K562 (cell line): ENCODE results near the gene ZNF891. TPM values are rescaled to one million over a fixed set of nuclear protein-coding genes. Genes with fewer than 3 reads are reported as not detected.

ENCODE experiments used
- CAMTA2 ChIP-seq: fragments of 250-450 bp; sonication (Bioruptor Pico); conservative IDR thresholded peaks from 2 replicates; pipeline ENCODE4 v1.5.1; 2022
- DPF2 ChIP-seq: fragments of 450-650 bp; IDR thresholded peaks from 2 replicates; pipeline ENCODE4 v1.6.1; 2016
- HBP1 ChIP-seq: fragments of 450-650 bp; formaldehyde crosslinking; IDR thresholded peaks from 2 replicates; pipeline ENCODE4 v1.4.0; 2022; ENCODE audit warnings: missing genetic modification characterization
- HLTF ChIP-seq: fragments of 450-650 bp; IDR thresholded peaks from 2 replicates; pipeline ENCODE4 v1.6.1; 2016
- JUND ChIP-seq, 2 experiments: IDR thresholded peaks; 2 replicates in 1 of 2; 3 replicates in 1 of 2; pipeline ENCODE4 v1.6.1; 2011; ENCODE audit warnings: borderline replicate concordance in 2 of 2, low read depth in 2 of 2, low read length in 2 of 2, improper control_type of control experiment in 1 of 2, missing biosample characterization in 1 of 2, missing genetic modification characterization in 1 of 2, missing genetic modification reagents in 1 of 2
- KDM4B ChIP-seq, 2 experiments: fragments of 450-650 bp in 1 of 2; sonication (generic) in 1 of 2; IDR thresholded peaks; 2 replicates each; pipeline ENCODE4 v1.6.1; 2016 to 2017; ENCODE audit warnings: borderline replicate concordance in 2 of 2, antibody characterized with exemption in 1 of 2, low read depth in 1 of 2, mild to moderate bottlenecking in 1 of 2
- LCOR ChIP-seq: sonication (generic); formaldehyde crosslinking; IDR thresholded peaks from 2 replicates; pipeline ENCODE4 v1.8.0; 2022; ENCODE audit warnings: mild to moderate bottlenecking, missing genetic modification reagents
- PPARD ChIP-seq: fragments of 250-450 bp; sonication (Bioruptor Pico); IDR thresholded peaks from 2 replicates; pipeline ENCODE4 v1.8.0; 2022; ENCODE audit warnings: inconsistent platforms, mild to moderate bottlenecking, moderate library complexity
- RAD51 ChIP-seq: fragments of 450-650 bp; IDR thresholded peaks from 2 replicates; pipeline ENCODE4 v1.7.1; 2016; ENCODE audit warnings: low read depth, mild to moderate bottlenecking, borderline replicate concordance
- RREB1 ChIP-seq: fragments of 250-450 bp; sonication (Bioruptor Pico); IDR thresholded peaks from 2 replicates; pipeline ENCODE4 v1.4.0; 2020
- SMAD3 ChIP-seq: fragments of 450-650 bp; formaldehyde crosslinking; conservative IDR thresholded peaks from 2 replicates; pipeline ENCODE4 v1.4.0; 2020; ENCODE audit warnings: mild to moderate bottlenecking
- ZBTB11 ChIP-seq, 3 experiments: fragments of 200-800 bp in 1 of 3; fragments of 250-450 bp in 1 of 3; fragments of 450-650 bp in 1 of 3; sonication (Bioruptor Pico) in 1 of 3; sonication (Bioruptor generic) in 1 of 3; formaldehyde crosslinking in 1 of 3; IDR thresholded peaks; 2 replicates each; pipeline versions ENCODE4 v1.6.1 to v1.8.0; 2016 to 2022; ENCODE audit warnings: mild to moderate bottlenecking in 2 of 3, missing genetic modification characterization in 2 of 3, missing compliant biosample characterization in 1 of 3, moderate library complexity in 1 of 3
- ZNF699 ChIP-seq: fragments of 250-450 bp; sonication (Bioruptor Pico); IDR thresholded peaks from 2 replicates; pipeline ENCODE4 v1.8.0; 2021; ENCODE audit warnings: mild to moderate bottlenecking, moderate library complexity; ENCODE audit not compliant: insufficient replicate concordance
- polyA plus RNA-seq, 8 experiments: library from polyadenylated mRNA; depleted of rRNA in 4 of 8; stranded (reverse) in 5 of 8; unstranded in 3 of 8; fragments of >200 nt; fragmentation: Nextera tagmentation in 2 of 8; fragmentation: Illumina TruSeq in 1 of 8; extraction: Ambion mirVana in 2 of 8; extraction: Trizol in 1 of 8; gene quantifications; 2 replicates each; pipeline versions ENCODE4 v1.2.1 to v1.2.3, GENCODE V29; 2011 to 2014; ENCODE audit warnings: inconsistent platforms in 1 of 8, missing spikeins in 1 of 8
- total RNA-seq, 7 experiments: library from RNA; depleted of rRNA in 6 of 7; stranded (reverse); fragments of >200 nt in 6 of 7; fragmentation: Illumina TruSeq in 2 of 7; extraction: Trizol in 2 of 7; gene quantifications; 2 replicates each; pipeline versions ENCODE4 v1.2.1 to v1.2.3, GENCODE V29; 2011 to 2021; ENCODE audit warnings: low replicate concordance in 1 of 7

The ZNF891 gene
- total and polyA plus RNA-seq, 9 of the 15 experiments (the other 6 are each of a cell fraction or from before 2014, with no cell fraction given), result 0.41 to 2.0 (median 1.3) TPM

GRCh38 chr12:133130038-133130807, at the start of gene ZNF891, which contains the start of gene ZNF10 (continued):
- TF ChIP-seq ZBTB11 (CRISPR knock-in tag; IDR thresholded peaks at IDR 0.05) (peak in 1 of 3 experiments; percentile 71; a peak in 3 of 6 replicates), KDM4B (IDR thresholded peaks at IDR 0.05; ENCODE audit: borderline replicate concordance in 2 of 2, low read depth in 1 of 2) (no peak), CAMTA2 (CRISPR knock-in tag) (no peak), PPARD (CRISPR knock-in tag) (no peak), LCOR (CRISPR knock-in tag) (peak; percentile 77; the same call in 1 of the 2 replicates), SMAD3 (CRISPR knock-in tag) (no peak), JUND (IDR thresholded peaks at IDR 0.05; ENCODE audit: borderline replicate concordance, low read depth, low read length) (peak; percentile 49), JUND (tag; IDR thresholded peaks at IDR 0.05; ENCODE audit: borderline replicate concordance, low read depth, low read length) (peak; percentile 61; the same call in 2 of the 3 replicates), HLTF (peak; percentile 18; the same call in 1 of the 2 replicates), ZNF699 (CRISPR knock-in tag) (no peak), RREB1 (CRISPR knock-in tag) (peak; percentile 81; the same call in 1 of the 2 replicates), HBP1 (CRISPR knock-in tag) (no peak), RAD51 (peak; percentile 26; the same call in 1 of the 2 replicates), DPF2 (no peak; the same call in 1 of the 2 replicates)
